HFF-Myc (cell line): ENCODE data around the gene SUSD6.

Source experiments
- DNase-seq: peaks from one replicate; pipeline ENCODE4 v3.0.0-alpha.2; 2011; ENCODE audit warnings: low read depth; ENCODE audit errors: extremely low read depth
- H3K4me3 ChIP-seq: replicated peaks from 2 replicates; pipeline ENCODE4 v1.5.1; 2011; ENCODE audit warnings: low read depth, mild to moderate bottlenecking, control low read depth, low read length
- CTCF ChIP-seq: IDR thresholded peaks from 2 replicates; pipeline ENCODE4 v1.5.1; 2012; ENCODE audit warnings: mild to moderate bottlenecking, low read depth, low read length, control low read depth; ENCODE audit errors: missing control alignments

SUSD6 gene

GRCh38 chr14:69692594-69692993, 81.2 kb downstream of the SUSD6 start:
- no peak for TF ChIP-seq CTCF
- no peak overlapping the region for H3K4me3 ChIP-seq
- DNase-seq, result no peak

DNA sequence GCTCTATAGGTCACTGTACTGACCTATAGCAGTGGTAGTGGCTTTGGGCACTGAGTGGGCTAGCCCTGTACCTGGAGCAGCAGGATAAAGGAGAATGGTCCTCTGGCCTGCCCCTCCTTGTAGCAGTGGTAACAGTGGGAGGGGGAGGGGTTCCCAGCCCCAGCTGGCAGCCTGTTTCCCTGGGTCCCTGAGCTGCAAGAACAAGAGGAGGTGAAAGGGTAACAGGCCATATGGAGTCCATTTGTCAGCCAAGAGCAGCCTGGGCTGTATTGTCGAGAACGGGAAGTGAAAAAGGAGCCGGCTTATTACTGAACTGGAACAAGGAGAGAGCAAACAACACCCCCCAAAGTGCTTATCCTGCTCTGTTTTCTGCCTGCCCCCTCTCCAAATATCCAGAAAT, 81.7 kb downstream of the SUSD6 start:
- DNase-seq, result no peak
- no peak for TF ChIP-seq CTCF
- no peak overlapping the region for H3K4me3 ChIP-seq

GRCh38 chr14:69693801-69694729, 82.7 kb downstream of the SUSD6 start:
- H3K4me3 ChIP-seq, result no peak overlapping the region
- TF ChIP-seq CTCF, result no peak
- no peak for DNase-seq

- no peak for TF ChIP-seq CTCF
- DNase-seq, result no peak
- H3K4me3 ChIP-seq, result no peak overlapping the region
Observed at GRCh38 chr14:69694730-69695281, 83.4 kb downstream of the SUSD6 start.

GRCh38 chr14:69695322-69696203, 84.2 kb downstream of the SUSD6 start:
- no peak for DNase-seq
- TF ChIP-seq CTCF, result no peak
- no peak overlapping the region for H3K4me3 ChIP-seq

GRCh38 chr14:69696204-69696527, 84.8 kb downstream of the SUSD6 start:
- H3K4me3 ChIP-seq, result no peak overlapping the region
- TF ChIP-seq CTCF, result no peak
- no peak for DNase-seq
